GM12878 (cell line): ENCODE data around the gene TRABD2A. TPM values are rescaled to one million over a fixed set of nuclear protein-coding genes. Genes with fewer than 3 reads are reported as not detected.

Experiments
- CHD2 ChIP-seq: IDR thresholded peaks from 2 replicates; pipeline ENCODE4 v1.6.1; 2011; ENCODE audit warnings: low read depth, low read length, improper control_type of control experiment, borderline replicate concordance
- GATAD2B ChIP-seq: fragments of 450-650 bp; conservative IDR thresholded peaks from 2 replicates; pipeline ENCODE4 v1.6.1; 2017; ENCODE audit warnings: low read depth, mild to moderate bottlenecking, moderate library complexity
- MEF2B ChIP-seq: fragments of 450-650 bp; IDR thresholded peaks from 2 replicates; pipeline ENCODE4 v1.6.1; 2018; ENCODE audit warnings: mild to moderate bottlenecking, moderate library complexity; ENCODE audit not compliant: partially characterized antibody, poor library complexity, severe bottlenecking
- MYC ChIP-seq: IDR thresholded peaks from 2 replicates; pipeline ENCODE4 v1.6.1; 2011; ENCODE audit warnings: mild to moderate bottlenecking, low read length, moderate library complexity, inconsistent platforms; ENCODE audit not compliant: insufficient read depth, insufficient replicate concordance, insufficient read length, severe bottlenecking
- PRDM15 ChIP-seq: fragments of 450-650 bp; formaldehyde crosslinking; IDR thresholded peaks from 2 replicates; pipeline ENCODE4 v1.4.0; 2020; ENCODE audit warnings: mild to moderate bottlenecking, moderate library complexity
- RB1 ChIP-seq: fragments of 450-650 bp; formaldehyde crosslinking; IDR thresholded peaks from 2 replicates; pipeline ENCODE4 v1.6.1; 2017; ENCODE audit warnings: mild to moderate bottlenecking, borderline replicate concordance
- RFX5 ChIP-seq: IDR thresholded peaks from 2 replicates; pipeline ENCODE4 v1.6.1; 2011; ENCODE audit warnings: low read depth, low read length, improper control_type of control experiment
- SIN3A ChIP-seq: IDR thresholded peaks from 2 replicates; pipeline ENCODE4 v1.6.1; 2012; ENCODE audit warnings: low read depth, low read length, improper control_type of control experiment
- SIX5 ChIP-seq: IDR thresholded peaks from 2 replicates; pipeline ENCODE4 v1.6.1; 2011; ENCODE audit warnings: mild to moderate bottlenecking, low read depth, low read length, moderate library complexity; ENCODE audit not compliant: severe bottlenecking
- SP1 ChIP-seq: IDR thresholded peaks from one replicate; pipeline ENCODE4 v1.6.1; 2011; ENCODE audit warnings: low read depth, low read length
- SPI1 ChIP-seq: IDR thresholded peaks from 2 replicates; pipeline ENCODE4 v1.6.1; 2011; ENCODE audit warnings: low read depth, mild to moderate bottlenecking, low read length, moderate library complexity, borderline replicate concordance; ENCODE audit not compliant: insufficient read depth
- polyA plus RNA-seq, 11 experiments: library from polyadenylated mRNA; depleted of rRNA in 4 of 11; unstranded in 6 of 11; stranded (reverse) in 5 of 11; fragments of >200 nt; fragmentation: Nextera tagmentation in 4 of 11; fragmentation: Illumina TruSeq in 1 of 11; extraction: Ambion mirVana in 4 of 11; extraction: Trizol in 1 of 11; gene quantifications; 1 replicate in 1 of 11; 2 replicates in 10 of 11; pipeline versions ENCODE4 v1.2.1 to v1.2.3, GENCODE V29; 2011 to 2016; ENCODE audit warnings: inconsistent platforms in 2 of 11, missing spikeins in 2 of 11, low read depth in 1 of 11
- total RNA-seq, 4 experiments: library from RNA; depleted of rRNA in 3 of 4; stranded (reverse); fragments of >200 nt in 3 of 4; fragmentation: Illumina TruSeq in 1 of 4; extraction: Trizol in 1 of 4; gene quantifications; 2 replicates each; pipeline versions ENCODE4 v1.2.1 to v1.2.3, GENCODE V29; 2013 to 2021
- TF ChIP-seq, protein P1 (sequence below): IDR thresholded peaks from 2 replicates; pipeline ENCODE4 v1.6.1; 2012; ENCODE audit warnings: low read length, inconsistent platforms
- TF ChIP-seq, protein P2 (sequence below): fragments of 450-650 bp; IDR thresholded peaks from 2 replicates; pipeline ENCODE4 v1.6.1; 2016; ENCODE audit warnings: mild to moderate bottlenecking, moderate library complexity, borderline replicate concordance
- TF ChIP-seq, protein P3 (sequence below): fragments of 450-650 bp; IDR thresholded peaks from 2 replicates; pipeline ENCODE4 v1.6.1; 2017; ENCODE audit warnings: antibody characterized with exemption, mild to moderate bottlenecking, moderate library complexity
- TF ChIP-seq, protein P4 (sequence below): fragments of 450-650 bp; IDR thresholded peaks from 2 replicates; pipeline ENCODE4 v1.6.1; 2016; ENCODE audit warnings: mild to moderate bottlenecking

TRABD2A gene
- total and polyA plus RNA-seq, 10 of the 15 experiments (the other 5 are each of a cell fraction or from before 2014, with no cell fraction given) = 1.4 to 7.6 (median 4.1) TPM

- TF ChIP-seq, protein P1, sequence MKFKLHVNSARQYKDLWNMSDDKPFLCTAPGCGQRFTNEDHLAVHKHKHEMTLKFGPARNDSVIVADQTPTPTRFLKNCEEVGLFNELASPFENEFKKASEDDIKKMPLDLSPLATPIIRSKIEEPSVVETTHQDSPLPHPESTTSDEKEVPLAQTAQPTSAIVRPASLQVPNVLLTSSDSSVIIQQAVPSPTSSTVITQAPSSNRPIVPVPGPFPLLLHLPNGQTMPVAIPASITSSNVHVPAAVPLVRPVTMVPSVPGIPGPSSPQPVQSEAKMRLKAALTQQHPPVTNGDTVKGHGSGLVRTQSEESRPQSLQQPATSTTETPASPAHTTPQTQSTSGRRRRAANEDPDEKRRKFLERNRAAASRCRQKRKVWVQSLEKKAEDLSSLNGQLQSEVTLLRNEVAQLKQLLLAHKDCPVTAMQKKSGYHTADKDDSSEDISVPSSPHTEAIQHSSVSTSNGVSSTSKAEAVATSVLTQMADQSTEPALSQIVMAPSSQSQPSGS = peak; percentile 27
- TF ChIP-seq MEF2B = peak; percentile 15
- no peak for TF ChIP-seq SIN3A
- TF ChIP-seq, protein P2, sequence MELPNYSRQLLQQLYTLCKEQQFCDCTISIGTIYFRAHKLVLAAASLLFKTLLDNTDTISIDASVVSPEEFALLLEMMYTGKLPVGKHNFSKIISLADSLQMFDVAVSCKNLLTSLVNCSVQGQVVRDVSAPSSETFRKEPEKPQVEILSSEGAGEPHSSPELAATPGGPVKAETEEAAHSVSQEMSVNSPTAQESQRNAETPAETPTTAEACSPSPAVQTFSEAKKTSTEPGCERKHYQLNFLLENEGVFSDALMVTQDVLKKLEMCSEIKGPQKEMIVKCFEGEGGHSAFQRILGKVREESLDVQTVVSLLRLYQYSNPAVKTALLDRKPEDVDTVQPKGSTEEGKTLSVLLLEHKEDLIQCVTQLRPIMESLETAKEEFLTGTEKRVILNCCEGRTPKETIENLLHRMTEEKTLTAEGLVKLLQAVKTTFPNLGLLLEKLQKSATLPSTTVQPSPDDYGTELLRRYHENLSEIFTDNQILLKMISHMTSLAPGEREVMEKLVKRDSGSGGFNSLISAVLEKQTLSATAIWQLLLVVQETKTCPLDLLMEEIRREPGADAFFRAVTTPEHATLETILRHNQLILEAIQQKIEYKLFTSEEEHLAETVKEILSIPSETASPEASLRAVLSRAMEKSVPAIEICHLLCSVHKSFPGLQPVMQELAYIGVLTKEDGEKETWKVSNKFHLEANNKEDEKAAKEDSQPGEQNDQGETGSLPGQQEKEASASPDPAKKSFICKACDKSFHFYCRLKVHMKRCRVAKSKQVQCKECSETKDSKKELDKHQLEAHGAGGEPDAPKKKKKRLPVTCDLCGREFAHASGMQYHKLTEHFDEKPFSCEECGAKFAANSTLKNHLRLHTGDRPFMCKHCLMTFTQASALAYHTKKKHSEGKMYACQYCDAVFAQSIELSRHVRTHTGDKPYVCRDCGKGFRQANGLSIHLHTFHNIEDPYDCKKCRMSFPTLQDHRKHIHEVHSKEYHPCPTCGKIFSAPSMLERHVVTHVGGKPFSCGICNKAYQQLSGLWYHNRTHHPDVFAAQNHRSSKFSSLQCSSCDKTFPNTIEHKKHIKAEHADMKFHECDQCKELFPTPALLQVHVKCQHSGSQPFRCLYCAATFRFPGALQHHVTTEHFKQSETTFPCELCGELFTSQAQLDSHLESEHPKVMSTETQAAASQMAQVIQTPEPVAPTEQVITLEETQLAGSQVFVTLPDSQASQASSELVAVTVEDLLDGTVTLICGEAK = no peak
- no peak for TF ChIP-seq SIX5
- TF ChIP-seq MYC = no peak
- TF ChIP-seq SP1 = no peak
- no peak for TF ChIP-seq RFX5
- TF ChIP-seq, protein P3, sequence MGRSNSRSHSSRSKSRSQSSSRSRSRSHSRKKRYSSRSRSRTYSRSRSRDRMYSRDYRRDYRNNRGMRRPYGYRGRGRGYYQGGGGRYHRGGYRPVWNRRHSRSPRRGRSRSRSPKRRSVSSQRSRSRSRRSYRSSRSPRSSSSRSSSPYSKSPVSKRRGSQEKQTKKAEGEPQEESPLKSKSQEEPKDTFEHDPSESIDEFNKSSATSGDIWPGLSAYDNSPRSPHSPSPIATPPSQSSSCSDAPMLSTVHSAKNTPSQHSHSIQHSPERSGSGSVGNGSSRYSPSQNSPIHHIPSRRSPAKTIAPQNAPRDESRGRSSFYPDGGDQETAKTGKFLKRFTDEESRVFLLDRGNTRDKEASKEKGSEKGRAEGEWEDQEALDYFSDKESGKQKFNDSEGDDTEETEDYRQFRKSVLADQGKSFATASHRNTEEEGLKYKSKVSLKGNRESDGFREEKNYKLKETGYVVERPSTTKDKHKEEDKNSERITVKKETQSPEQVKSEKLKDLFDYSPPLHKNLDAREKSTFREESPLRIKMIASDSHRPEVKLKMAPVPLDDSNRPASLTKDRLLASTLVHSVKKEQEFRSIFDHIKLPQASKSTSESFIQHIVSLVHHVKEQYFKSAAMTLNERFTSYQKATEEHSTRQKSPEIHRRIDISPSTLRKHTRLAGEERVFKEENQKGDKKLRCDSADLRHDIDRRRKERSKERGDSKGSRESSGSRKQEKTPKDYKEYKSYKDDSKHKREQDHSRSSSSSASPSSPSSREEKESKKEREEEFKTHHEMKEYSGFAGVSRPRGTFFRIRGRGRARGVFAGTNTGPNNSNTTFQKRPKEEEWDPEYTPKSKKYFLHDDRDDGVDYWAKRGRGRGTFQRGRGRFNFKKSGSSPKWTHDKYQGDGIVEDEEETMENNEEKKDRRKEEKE = no peak
- TF ChIP-seq CHD2 = no peak
- no peak for TF ChIP-seq RB1
- TF ChIP-seq, protein P4, sequence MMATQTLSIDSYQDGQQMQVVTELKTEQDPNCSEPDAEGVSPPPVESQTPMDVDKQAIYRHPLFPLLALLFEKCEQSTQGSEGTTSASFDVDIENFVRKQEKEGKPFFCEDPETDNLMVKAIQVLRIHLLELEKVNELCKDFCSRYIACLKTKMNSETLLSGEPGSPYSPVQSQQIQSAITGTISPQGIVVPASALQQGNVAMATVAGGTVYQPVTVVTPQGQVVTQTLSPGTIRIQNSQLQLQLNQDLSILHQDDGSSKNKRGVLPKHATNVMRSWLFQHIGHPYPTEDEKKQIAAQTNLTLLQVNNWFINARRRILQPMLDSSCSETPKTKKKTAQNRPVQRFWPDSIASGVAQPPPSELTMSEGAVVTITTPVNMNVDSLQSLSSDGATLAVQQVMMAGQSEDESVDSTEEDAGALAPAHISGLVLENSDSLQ = peak; percentile 92
- TF ChIP-seq SPI1 = no peak
- no peak for TF ChIP-seq PRDM15
- 0 out of 2 replicates have a peak, but pooled peaks have one; percentile 28 for TF ChIP-seq GATAD2B
These were observed 39.1 kb upstream of the TRABD2A start (continued) for GRCh38 chr2:84919885-84920580.
